Suppressor macrophage treated with lipopolysaccharide for 4 hours (primary cell): Measurements from ENCODE around the gene UROC1.

ENCODE experiments used
- DNase-seq: peaks from one replicate; pipeline ENCODE4 v3.0.0-alpha.2; 2020

UROC1 gene

GRCh38 chr3:126456766-126457388, 60.7 kb downstream of the UROC1 start:
- no peak for DNase-seq

- DNase-seq: no peak
Measured at GRCh38 chr3:126456211-126456610, 61.4 kb downstream of the UROC1 start.

- DNase-seq: no peak
Measured at GRCh38 chr3:126454437-126455198, 63.0 kb downstream of the UROC1 start.

GRCh38 chr3:126454025-126454424, 63.5 kb downstream of the UROC1 start:
- DNase-seq: no peak

GRCh38 chr3:126452213-126452612, 65.4 kb downstream of the UROC1 start:
- DNase-seq: no peak

GRCh38 chr3:126451511-126451910, 66.1 kb downstream of the UROC1 start:
- DNase-seq: no peak

GRCh38 chr3:126450744-126451143, 66.8 kb downstream of the UROC1 start:
- DNase-seq: no peak

- DNase-seq: no peak
Measured at GRCh38 chr3:126450219-126450618, 67.4 kb downstream of the UROC1 start.

- DNase-seq: no peak
Measured at GRCh38 chr3:126449621-126450051, 67.9 kb downstream of the UROC1 start.

GRCh38 chr3:126448893-126449180, 68.7 kb downstream of the UROC1 start:
- DNase-seq: no peak

GRCh38 chr3:126448136-126448892, 69.3 kb downstream of the UROC1 start:
- DNase-seq: no peak

GRCh38 chr3:126447456-126448106, 70.0 kb downstream of the UROC1 start:
- DNase-seq: no peak

- DNase-seq: no peak
Measured at GRCh38 chr3:126446791-126447190, 70.8 kb downstream of the UROC1 start.

GRCh38 chr3:126446301-126446700, 71.3 kb downstream of the UROC1 start:
- no peak for DNase-seq

- DNase-seq: no peak
Measured at GRCh38 chr3:126445506-126445905, 72.1 kb downstream of the UROC1 start.

- no peak for DNase-seq
Measured at GRCh38 chr3:126442856-126443242, 74.7 kb downstream of the UROC1 start.

GRCh38 chr3:126442094-126442855, 75.3 kb downstream of the UROC1 start:
- DNase-seq: no peak

GRCh38 chr3:126441256-126441880, 76.2 kb downstream of the UROC1 start:
- no peak for DNase-seq

GRCh38 chr3:126440709-126440995, 76.9 kb downstream of the UROC1 start:
- DNase-seq: no peak

GRCh38 chr3:126439968-126440708, 77.4 kb downstream of the UROC1 start:
- no peak for DNase-seq

- no peak for DNase-seq
Measured at GRCh38 chr3:126439346-126439967, 78.1 kb downstream of the UROC1 start.
